ENCODE measurements around the gene KMT2B.

The KMT2B gene

GRCh38 chr19:35783469-35784434 is 65.9 kb downstream of the KMT2B start:
- no peak for TF ChIP-seq CTCF (IDR thresholded peaks at IDR 0.05; ENCODE audit: poor library complexity, severe bottlenecking)
- no peak overlapping the region for H3K27ac ChIP-seq (ENCODE audit: poor library complexity, severe bottlenecking)
- no peaks in the 10 kb centered on the region for H3K27me3 ChIP-seq (ENCODE audit: insufficient read depth, poor library complexity, severe bottlenecking)
- no peaks in the 10 kb centered on the region for H3K9me3 ChIP-seq (ENCODE audit: severe bottlenecking)
- no peaks in the 10 kb centered on the region for H3K36me3 ChIP-seq (ENCODE audit: low read depth)
- H3K4me3 ChIP-seq (ENCODE audit: severe bottlenecking), result no peak overlapping the region
- no peaks in the 10 kb centered on the region for H3K4me1 ChIP-seq (ENCODE audit: insufficient read depth, poor library complexity, severe bottlenecking)
- ATAC-seq (ENCODE audit: low read depth) (no peak), DNase-seq (ENCODE audit: low spot score) (no peak)

- no peak overlapping the region for H3K4me3 ChIP-seq (ENCODE audit: severe bottlenecking)
- no peaks in the 10 kb centered on the region for H3K9me3 ChIP-seq (ENCODE audit: severe bottlenecking)
- no peak for DNase-seq (ENCODE audit: low spot score)
- H3K27me3 ChIP-seq (ENCODE audit: insufficient read depth, poor library complexity, severe bottlenecking), result no peaks in the 10 kb centered on the region
- H3K4me1 ChIP-seq (ENCODE audit: insufficient read depth, poor library complexity, severe bottlenecking), result no peaks in the 10 kb centered on the region
- no peak for TF ChIP-seq CTCF (IDR thresholded peaks at IDR 0.05; ENCODE audit: poor library complexity, severe bottlenecking)
- ATAC-seq (ENCODE audit: low read depth), result no peak
- H3K27ac ChIP-seq (ENCODE audit: poor library complexity, severe bottlenecking), result no peak overlapping the region
- no peaks in the 10 kb centered on the region for H3K36me3 ChIP-seq (ENCODE audit: low read depth)
Measured at GRCh38 chr19:35784503-35785338, 66.9 kb downstream of the KMT2B start.

- Histone ChIP-seq H3K27me3 (ENCODE audit: insufficient read depth, poor library complexity, severe bottlenecking) (no peaks in the 10 kb centered on the region), H3K27ac (ENCODE audit: poor library complexity, severe bottlenecking) (no peak overlapping the region), H3K36me3 (ENCODE audit: low read depth) (no peaks in the 10 kb centered on the region), H3K4me3 (ENCODE audit: severe bottlenecking) (no peak overlapping the region), H3K9me3 (ENCODE audit: severe bottlenecking) (no peaks in the 10 kb centered on the region), H3K4me1 (ENCODE audit: insufficient read depth, poor library complexity, severe bottlenecking) (no peaks in the 10 kb centered on the region)
- DNase-seq (ENCODE audit: low spot score) (no peak), ATAC-seq (ENCODE audit: low read depth) (no peak)
- no peak for TF ChIP-seq CTCF (IDR thresholded peaks at IDR 0.05; ENCODE audit: poor library complexity, severe bottlenecking)
Measured at GRCh38 chr19:35785339-35785627, 67.5 kb downstream of the KMT2B start.

- DNase-seq (ENCODE audit: low spot score) (no peak), ATAC-seq (ENCODE audit: low read depth) (no peak)
- no peak for TF ChIP-seq CTCF (IDR thresholded peaks at IDR 0.05; ENCODE audit: poor library complexity, severe bottlenecking)
- Histone ChIP-seq H3K27me3 (ENCODE audit: insufficient read depth, poor library complexity, severe bottlenecking) (no peaks in the 10 kb centered on the region), H3K27ac (ENCODE audit: poor library complexity, severe bottlenecking) (no peak overlapping the region), H3K4me1 (ENCODE audit: insufficient read depth, poor library complexity, severe bottlenecking) (no peaks in the 10 kb centered on the region), H3K36me3 (ENCODE audit: low read depth) (no peaks in the 10 kb centered on the region), H3K9me3 (ENCODE audit: severe bottlenecking) (no peaks in the 10 kb centered on the region), H3K4me3 (ENCODE audit: severe bottlenecking) (no peak overlapping the region)
Measured at GRCh38 chr19:35786299-35787160, 68.7 kb downstream of the KMT2B start.

Measured in RWPE2 (cell line).